Central memory CD4-positive, alpha-beta T cell (primary cell): ENCODE data around the gene SAP30BP.

Experiments
- DNase-seq: peaks from one replicate; pipeline ENCODE4 v3.0.0; 2022

Gene SAP30BP

GRCh38 chr17:75722542-75723095 lies 55.5 kb downstream of the SAP30BP start:
- no peak for DNase-seq

GRCh38 chr17:75723171-75723930 lies 56.2 kb downstream of the SAP30BP start:
- no peak for DNase-seq

- no peak for DNase-seq
Observed at GRCh38 chr17:75724016-75725003, 57.2 kb downstream of the SAP30BP start.

DNA sequence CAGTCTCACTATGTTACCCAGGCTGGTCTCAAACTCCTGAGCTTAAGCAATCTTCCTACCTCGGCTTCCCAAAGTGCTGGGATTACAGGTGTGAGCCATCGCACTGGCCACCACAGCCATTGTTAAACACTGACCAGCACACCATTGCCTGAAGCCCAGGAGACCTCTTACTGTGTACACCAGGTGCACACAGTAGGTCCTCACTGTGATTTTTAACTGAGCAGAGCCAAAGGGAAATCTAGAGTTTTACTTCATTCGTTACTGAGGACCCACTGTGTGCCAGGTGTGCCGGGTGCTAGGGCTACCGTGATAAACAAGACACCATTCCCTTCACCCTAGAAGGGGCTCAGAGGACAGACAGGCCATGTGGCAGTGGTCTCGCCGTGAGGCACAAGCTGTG lies 58.4 kb downstream of the SAP30BP start:
- DNase-seq, result no peak

DNA sequence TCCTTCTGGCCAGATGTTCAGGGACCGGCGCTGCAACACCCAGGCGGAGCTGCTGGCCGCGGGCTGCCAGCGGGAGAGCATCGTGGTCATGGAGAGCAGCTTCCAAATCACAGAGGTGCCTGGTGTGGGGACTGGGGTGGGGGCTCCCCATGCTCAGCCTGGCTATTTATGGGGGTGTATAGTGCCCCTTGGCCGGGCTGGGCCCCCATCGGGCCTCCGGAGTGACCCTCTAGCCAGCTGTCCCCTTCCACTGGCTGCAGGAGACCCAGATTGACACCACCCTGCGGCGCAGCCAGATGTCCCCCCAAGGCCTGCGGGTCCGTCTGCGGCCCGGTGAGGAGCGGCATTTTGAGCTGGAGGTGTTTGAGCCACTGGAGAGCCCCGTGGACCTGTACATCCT lies 60.3 kb downstream of the SAP30BP start:
- no peak for DNase-seq

DNA sequence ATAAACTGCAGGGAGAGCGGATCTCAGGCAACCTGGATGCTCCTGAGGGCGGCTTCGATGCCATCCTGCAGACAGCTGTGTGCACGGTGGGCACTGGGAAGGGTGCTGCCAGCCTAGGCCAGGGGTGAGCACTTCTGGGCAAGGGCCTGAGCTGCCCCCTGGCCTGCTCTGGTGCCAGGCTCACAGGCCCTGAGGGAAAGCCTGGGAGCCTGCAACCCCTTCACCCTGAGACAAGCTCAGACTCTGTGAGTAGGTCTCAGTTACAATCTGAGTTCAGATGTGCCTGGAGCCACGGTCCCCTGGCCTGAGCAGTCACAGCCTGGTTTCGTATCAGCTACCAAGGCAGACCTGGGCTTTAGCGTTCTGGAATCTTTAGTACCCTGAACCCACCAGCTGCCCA lies 62.2 kb downstream of the SAP30BP start:
- no peak for DNase-seq

DNA sequence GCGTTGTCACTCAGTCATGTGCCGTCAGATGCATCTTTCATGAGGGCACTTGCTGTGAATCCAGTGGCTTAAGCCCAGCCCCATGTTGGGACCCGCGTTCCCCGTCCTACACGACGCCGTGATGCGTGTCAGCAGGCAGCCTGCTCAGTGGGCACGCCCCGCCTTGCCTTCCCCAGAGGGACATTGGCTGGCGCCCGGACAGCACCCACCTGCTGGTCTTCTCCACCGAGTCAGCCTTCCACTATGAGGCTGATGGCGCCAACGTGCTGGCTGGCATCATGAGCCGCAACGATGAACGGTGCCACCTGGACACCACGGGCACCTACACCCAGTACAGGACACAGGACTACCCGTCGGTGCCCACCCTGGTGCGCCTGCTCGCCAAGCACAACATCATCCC lies 62.9 kb downstream of the SAP30BP start:
- no peak for DNase-seq

DNA sequence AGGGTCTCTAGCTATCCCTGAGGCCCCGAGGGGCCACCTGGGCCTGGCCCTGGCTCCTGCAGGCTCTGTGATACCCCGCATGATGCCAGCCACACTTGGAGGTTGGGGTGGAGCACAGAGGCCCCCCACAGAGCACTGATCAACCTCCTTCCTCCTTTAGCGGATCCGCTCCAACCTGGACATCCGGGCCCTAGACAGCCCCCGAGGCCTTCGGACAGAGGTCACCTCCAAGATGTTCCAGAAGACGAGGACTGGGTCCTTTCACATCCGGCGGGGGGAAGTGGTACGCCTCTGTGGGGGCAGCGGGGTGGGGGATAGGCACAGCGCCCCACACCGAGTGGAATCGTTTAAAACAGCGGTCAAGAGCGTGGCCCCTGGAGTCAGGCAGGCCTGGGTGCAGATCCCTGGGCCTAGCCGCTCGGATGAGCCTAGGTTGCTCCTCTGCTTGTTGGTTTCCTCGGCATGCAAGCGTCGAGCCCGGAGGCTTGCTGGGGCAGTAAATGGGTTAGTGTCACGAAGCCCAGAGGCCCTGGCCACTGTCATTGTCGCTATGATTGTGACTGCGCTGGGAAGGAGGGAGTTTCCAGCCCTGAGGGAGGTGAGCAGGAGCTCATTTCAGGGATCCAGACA lies 64.1 kb downstream of the SAP30BP start:
- no peak for DNase-seq

GRCh38 chr17:75731716-75732498 lies 64.8 kb downstream of the SAP30BP start:
- DNase-seq, result no peak

DNA sequence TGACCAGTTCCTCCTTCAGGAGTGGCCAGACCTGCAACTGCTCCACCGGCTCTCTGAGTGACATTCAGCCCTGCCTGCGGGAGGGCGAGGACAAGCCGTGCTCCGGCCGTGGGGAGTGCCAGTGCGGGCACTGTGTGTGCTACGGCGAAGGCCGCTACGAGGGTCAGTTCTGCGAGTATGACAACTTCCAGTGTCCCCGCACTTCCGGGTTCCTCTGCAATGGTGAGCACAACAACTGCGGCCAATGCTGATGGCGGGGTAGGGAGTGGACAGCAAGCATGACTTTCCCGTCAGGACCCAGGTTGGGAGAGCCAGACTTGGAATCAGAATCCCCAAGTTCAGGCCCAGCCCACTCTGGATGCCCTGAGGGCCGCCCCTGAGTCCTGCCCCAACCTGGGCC lies 66.3 kb downstream of the SAP30BP start:
- DNase-seq, result no peak

DNA sequence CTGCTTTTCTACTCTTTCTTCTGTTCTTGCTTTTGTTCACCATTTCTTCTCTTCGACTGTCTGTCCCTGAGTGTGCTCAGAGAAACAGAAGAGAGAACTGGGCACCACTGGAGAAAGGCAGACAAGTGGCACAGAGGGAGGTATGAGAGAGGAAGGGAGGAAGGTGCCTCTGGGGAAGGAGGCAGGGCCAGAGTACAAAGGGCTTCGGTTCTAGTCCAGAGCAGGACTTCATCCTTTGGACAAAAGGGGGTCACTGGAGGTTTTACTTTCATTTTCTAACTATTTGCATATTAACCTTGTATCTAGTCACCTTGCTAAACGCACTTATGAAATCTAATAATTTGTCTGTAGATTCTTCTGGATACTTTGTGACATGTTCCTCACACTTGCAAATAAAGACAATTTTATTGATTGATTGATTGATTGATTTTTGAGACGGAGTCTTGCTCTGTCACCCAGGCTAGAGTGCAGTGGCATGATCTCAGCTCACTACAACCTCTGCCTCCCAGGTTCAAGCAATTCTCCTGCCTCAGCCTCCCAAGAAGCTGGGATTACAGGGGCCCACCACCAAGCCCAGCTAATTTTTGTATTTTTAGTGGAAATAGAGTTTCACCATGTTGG lies 67.6 kb downstream of the SAP30BP start:
- DNase-seq, result no peak

DNA sequence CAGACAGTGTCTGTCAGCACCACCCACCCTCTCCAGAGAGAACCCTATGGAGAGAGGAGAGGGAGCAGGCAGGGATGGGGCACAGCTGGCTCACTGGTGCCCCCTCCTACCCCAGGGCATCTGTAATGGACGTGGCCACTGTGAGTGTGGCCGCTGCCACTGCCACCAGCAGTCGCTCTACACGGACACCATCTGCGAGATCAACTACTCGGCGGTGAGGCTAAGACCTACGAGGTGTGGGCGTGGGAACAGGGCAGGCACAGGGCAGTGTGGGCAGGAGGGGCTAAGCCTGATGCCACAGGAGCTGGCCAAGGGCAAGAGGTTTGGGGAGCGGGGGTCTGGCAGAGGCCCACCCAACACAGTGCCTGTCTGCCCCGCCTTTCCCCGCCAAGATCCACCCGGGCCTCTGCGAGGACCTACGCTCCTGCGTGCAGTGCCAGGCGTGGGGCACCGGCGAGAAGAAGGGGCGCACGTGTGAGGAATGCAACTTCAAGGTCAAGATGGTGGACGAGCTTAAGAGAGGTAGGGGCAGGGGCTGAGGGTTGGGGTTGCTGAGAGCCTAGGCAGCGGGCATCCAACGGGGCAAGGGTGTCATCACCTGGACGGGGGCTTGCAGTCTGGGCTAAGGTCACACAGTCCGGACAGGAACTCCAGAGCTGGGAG lies 69.2 kb downstream of the SAP30BP start:
- DNase-seq, result no peak

DNA sequence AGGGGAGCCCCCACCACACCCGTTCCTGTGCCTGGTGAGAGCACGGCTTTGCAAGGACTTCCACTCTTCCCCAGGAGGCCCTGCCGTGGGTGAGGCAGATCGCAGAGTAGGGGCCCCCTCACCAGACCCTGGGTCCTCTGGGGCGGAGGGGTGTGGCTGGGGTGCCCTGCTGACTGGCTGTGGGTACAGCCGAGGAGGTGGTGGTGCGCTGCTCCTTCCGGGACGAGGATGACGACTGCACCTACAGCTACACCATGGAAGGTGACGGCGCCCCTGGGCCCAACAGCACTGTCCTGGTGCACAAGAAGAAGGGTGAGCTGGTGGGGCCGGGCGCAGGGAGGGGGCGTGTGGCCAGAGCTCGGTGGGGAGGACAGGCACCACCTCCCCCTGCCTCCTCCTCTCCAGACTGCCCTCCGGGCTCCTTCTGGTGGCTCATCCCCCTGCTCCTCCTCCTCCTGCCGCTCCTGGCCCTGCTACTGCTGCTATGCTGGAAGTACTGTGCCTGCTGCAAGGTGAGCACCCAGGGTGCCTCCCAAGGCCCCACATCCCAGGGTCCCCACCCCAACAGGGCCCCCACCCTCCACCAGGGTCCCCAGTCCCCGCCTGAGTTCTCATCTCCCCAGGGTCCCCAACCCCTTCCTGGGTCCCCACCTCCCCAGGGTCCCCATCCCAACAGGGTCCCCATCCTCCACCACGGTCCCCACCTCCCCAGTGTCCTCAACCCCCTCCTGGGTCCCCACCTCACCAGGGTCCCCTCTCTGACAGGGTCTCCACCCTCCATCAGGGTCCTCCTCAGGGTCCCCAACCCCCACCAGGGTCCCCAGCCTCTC lies 70.2 kb downstream of the SAP30BP start:
- no peak for DNase-seq

GRCh38 chr17:75738218-75738802 lies 71.2 kb downstream of the SAP30BP start:
- DNase-seq, result no peak

DNA sequence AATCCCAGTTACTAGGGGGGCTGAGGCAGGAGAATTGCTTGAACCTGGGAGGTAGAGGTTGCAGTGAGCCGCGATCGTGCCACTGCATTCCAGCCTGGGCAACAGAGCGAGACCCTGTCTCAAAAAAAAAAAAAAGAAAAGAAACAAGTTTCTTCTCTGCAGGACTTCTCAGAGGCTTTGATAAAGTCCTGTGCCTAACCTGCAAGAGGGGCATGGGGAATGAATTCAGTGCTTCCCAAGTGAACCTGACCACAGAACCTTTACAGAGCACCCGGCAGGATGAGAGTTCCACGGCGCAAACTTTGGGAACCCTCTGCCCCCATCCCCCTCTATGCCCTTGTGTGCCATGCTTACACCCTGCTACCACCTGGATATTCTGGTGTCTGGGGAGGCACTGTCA lies 72.0 kb downstream of the SAP30BP start:
- DNase-seq, result no peak

GRCh38 chr17:75739801-75740200 lies 72.7 kb downstream of the SAP30BP start:
- no peak for DNase-seq

DNA sequence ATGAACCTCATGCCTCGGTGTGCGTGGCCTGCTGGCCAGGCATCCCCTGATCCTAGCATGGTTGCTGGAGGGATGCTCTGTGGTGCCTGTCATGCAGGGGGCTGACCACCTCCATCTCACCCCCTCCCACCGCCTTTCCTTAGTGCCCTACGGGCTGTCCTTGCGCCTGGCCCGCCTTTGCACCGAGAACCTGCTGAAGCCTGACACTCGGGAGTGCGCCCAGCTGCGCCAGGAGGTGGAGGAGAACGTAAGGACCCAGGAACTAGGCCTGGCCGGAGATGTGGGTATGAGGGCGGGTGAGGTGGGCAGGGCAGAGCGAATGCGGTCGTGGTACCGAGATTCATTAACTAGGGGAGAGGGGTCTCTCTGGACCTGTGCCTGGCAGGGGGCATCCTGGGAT lies 73.1 kb downstream of the SAP30BP start:
- no peak for DNase-seq

DNA sequence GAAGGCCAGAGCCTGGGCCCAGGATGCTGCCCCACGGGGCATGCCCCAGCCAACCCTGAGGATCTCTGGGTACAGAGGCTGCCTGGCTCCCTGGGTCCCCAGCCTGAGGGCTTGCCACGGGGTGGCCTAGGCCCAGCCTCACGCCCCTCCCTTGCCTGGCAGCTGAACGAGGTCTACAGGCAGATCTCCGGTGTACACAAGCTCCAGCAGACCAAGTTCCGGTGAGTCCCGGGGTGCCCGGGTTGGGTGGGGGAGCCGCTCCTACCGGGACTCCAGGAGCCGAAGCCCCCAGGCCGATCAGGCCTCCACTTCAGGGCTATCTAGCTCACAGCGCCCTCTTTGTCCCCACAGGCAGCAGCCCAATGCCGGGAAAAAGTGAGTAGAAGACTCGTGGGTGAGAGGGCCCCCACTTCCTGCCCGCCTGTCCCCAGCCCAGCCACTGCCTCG lies 73.5 kb downstream of the SAP30BP start:
- no peak for DNase-seq

GRCh38 chr17:75742337-75742736 lies 75.2 kb downstream of the SAP30BP start:
- no peak for DNase-seq
